ENCODE results near the gene RPL36. TPM values are rescaled to one million over a fixed set of nuclear protein-coding genes. Genes with fewer than 3 reads are reported as not detected.
A peak's percentile ranks its signal among the peaks of the same experiment; 100 is the strongest.

The RPL36 gene
- total and polyA plus RNA-seq, 9 of the 15 experiments (the other 6 are each of a cell fraction or from before 2014, with no cell fraction given) = 350 to 3,412 (median 1,507) TPM

DNA sequence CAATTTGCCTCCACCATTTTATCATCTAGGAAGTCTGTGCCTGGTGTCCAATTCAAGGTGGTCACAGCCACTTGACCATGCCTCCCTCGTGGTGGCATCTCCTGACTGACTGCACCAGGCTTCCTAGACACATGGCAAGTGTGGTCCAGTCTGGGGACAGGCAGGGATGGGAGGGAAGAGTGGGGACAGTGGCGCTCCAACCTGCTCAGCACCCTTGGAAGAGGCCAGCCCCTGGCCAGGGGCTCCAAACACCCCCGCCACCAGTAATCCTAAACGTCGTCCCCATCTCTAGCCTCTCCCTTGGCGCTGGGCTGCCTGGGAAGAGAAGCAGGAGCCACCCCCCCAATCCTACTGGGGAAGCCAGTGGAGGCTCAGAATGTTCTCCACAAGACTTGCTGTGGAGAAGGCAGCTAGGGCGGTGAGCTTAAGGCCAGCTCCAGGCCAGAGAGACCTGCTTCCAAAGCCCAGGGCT lies 2.7 kb downstream of the RPL36 start (continued):
- TF ChIP-seq, protein P1, sequence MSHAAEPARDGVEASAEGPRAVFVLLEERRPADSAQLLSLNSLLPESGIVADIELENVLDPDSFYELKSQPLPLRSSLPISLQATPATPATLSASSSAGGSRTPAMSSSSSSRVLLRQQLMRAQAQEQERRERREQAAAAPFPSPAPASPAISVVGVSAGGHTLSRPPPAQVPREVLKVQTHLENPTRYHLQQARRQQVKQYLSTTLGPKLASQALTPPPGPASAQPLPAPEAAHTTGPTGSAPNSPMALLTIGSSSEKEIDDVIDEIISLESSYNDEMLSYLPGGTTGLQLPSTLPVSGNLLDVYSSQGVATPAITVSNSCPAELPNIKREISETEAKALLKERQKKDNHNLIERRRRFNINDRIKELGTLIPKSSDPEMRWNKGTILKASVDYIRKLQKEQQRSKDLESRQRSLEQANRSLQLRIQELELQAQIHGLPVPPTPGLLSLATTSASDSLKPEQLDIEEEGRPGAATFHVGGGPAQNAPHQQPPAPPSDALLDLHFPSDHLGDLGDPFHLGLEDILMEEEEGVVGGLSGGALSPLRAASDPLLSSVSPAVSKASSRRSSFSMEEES (CRISPR knock-in tag; IDR thresholded peaks at IDR 0.05) = no peak
- TF ChIP-seq, protein P2, sequence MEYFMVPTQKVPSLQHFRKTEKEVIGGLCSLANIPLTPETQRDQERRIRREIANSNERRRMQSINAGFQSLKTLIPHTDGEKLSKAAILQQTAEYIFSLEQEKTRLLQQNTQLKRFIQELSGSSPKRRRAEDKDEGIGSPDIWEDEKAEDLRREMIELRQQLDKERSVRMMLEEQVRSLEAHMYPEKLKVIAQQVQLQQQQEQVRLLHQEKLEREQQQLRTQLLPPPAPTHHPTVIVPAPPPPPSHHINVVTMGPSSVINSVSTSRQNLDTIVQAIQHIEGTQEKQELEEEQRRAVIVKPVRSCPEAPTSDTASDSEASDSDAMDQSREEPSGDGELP (CRISPR knock-in tag; IDR thresholded peaks at IDR 0.05; ENCODE audit: borderline replicate concordance) = no peak
- TF ChIP-seq NONO (IDR thresholded peaks at IDR 0.05; ENCODE audit: low read depth in 2 of 2, low read length in 1 of 2) (no peak), ZNF436 (CRISPR knock-in tag; IDR thresholded peaks at IDR 0.05) (no peak), TCFL5 (CRISPR knock-in tag; conservative IDR thresholded peaks at IDR 0.05) (no peak), HNRNPUL1 (IDR thresholded peaks at IDR 0.05; ENCODE audit: low read length) (peak; percentile 88; the same call in 1 of the 2 replicates), CEBPG (CRISPR knock-in tag; IDR thresholded peaks at IDR 0.05) (no peak), CEBPG (tag; conservative IDR thresholded peaks at IDR 0.05 in 1 of 2, IDR thresholded peaks at IDR 0.05 in 1 of 2) (no peak), HMG20B (CRISPR knock-in tag; IDR thresholded peaks at IDR 0.05) (no peak), ELF2 (CRISPR knock-in tag; IDR thresholded peaks at IDR 0.05) (no peak), HDAC6 (IDR thresholded peaks at IDR 0.05; ENCODE audit: low read depth, low read length) (no peak), LCOR (CRISPR knock-in tag; IDR thresholded peaks at IDR 0.05) (no peak), LARP7 (IDR thresholded peaks at IDR 0.05) (no peak), RFX5 (IDR thresholded peaks at IDR 0.05; ENCODE audit: low read depth, low read length) (no peak)
- TF ChIP-seq, protein P3, sequence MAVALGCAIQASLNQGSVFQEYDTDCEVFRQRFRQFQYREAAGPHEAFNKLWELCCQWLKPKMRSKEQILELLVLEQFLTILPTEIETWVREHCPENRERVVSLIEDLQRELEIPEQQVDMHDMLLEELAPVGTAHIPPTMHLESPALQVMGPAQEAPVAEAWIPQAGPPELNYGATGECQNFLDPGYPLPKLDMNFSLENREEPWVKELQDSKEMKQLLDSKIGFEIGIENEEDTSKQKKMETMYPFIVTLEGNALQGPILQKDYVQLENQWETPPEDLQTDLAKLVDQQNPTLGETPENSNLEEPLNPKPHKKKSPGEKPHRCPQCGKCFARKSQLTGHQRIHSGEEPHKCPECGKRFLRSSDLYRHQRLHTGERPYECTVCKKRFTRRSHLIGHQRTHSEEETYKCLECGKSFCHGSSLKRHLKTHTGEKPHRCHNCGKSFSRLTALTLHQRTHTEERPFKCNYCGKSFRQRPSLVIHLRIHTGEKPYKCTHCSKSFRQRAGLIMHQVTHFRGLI (CRISPR knock-in tag; IDR thresholded peaks at IDR 0.05) = no peak
- TF ChIP-seq, protein P4, sequence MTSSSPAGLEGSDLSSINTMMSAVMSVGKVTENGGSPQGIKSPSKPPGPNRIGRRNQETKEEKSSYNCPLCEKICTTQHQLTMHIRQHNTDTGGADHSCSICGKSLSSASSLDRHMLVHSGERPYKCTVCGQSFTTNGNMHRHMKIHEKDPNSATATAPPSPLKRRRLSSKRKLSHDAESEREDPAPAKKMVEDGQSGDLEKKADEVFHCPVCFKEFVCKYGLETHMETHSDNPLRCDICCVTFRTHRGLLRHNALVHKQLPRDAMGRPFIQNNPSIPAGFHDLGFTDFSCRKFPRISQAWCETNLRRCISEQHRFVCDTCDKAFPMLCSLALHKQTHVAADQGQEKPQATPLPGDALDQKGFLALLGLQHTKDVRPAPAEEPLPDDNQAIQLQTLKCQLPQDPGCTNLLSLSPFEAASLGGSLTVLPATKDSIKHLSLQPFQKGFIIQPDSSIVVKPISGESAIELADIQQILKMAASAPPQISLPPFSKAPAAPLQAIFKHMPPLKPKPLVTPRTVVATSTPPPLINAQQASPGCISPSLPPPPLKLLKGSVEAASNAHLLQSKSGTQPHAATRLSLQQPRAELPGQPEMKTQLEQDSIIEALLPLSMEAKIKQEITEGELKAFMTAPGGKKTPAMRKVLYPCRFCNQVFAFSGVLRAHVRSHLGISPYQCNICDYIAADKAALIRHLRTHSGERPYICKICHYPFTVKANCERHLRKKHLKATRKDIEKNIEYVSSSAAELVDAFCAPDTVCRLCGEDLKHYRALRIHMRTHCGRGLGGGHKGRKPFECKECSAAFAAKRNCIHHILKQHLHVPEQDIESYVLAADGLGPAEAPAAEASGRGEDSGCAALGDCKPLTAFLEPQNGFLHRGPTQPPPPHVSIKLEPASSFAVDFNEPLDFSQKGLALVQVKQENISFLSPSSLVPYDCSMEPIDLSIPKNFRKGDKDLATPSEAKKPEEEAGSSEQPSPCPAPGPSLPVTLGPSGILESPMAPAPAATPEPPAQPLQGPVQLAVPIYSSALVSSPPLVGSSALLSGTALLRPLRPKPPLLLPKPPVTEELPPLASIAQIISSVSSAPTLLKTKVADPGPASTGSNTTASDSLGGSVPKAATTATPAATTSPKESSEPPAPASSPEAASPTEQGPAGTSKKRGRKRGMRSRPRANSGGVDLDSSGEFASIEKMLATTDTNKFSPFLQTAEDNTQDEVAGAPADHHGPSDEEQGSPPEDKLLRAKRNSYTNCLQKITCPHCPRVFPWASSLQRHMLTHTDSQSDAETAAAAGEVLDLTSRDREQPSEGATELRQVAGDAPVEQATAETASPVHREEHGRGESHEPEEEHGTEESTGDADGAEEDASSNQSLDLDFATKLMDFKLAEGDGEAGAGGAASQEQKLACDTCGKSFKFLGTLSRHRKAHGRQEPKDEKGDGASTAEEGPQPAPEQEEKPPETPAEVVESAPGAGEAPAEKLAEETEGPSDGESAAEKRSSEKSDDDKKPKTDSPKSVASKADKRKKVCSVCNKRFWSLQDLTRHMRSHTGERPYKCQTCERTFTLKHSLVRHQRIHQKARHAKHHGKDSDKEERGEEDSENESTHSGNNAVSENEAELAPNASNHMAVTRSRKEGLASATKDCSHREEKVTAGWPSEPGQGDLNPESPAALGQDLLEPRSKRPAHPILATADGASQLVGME (CRISPR knock-in tag; IDR thresholded peaks at IDR 0.05) = no peak
- TF ChIP-seq, protein P5, sequence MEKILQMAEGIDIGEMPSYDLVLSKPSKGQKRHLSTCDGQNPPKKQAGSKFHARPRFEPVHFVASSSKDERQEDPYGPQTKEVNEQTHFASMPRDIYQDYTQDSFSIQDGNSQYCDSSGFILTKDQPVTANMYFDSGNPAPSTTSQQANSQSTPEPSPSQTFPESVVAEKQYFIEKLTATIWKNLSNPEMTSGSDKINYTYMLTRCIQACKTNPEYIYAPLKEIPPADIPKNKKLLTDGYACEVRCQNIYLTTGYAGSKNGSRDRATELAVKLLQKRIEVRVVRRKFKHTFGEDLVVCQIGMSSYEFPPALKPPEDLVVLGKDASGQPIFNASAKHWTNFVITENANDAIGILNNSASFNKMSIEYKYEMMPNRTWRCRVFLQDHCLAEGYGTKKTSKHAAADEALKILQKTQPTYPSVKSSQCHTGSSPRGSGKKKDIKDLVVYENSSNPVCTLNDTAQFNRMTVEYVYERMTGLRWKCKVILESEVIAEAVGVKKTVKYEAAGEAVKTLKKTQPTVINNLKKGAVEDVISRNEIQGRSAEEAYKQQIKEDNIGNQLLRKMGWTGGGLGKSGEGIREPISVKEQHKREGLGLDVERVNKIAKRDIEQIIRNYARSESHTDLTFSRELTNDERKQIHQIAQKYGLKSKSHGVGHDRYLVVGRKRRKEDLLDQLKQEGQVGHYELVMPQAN (IDR thresholded peaks at IDR 0.05; ENCODE audit: borderline replicate concordance) = no peak

Data from K562 (cell line).